ENCODE data around the gene BRD9.

The BRD9 gene

GRCh38 chr5:893711-894110 is 1.1 kb upstream of the BRD9 start:
- no peak for TF ChIP-seq CTCF (IDR thresholded peaks at IDR 0.05; ENCODE audit: low read length, missing control alignments)
- no peak for DNase-seq (ENCODE audit: low read depth)
- H3K4me3 ChIP-seq (replicated peaks; ENCODE audit: low read depth, low read length): peak overlapping the region; percentile 96

GRCh38 chr5:893137-893506 is 521 bp upstream of the BRD9 start:
- TF ChIP-seq CTCF (IDR thresholded peaks at IDR 0.05; ENCODE audit: low read length, missing control alignments): no peak
- DNase-seq (ENCODE audit: low read depth): no peak
- H3K4me3 ChIP-seq (replicated peaks; ENCODE audit: low read depth, low read length): peak overlapping the region; percentile 96

- H3K4me3 ChIP-seq (replicated peaks; ENCODE audit: low read depth, low read length): peak overlapping the region; percentile 96
- DNase-seq (ENCODE audit: low read depth): peak; percentile 18
- TF ChIP-seq CTCF (IDR thresholded peaks at IDR 0.05; ENCODE audit: low read length, missing control alignments): no peak
These were observed 686 bp downstream of the BRD9 start for GRCh38 chr5:891837-892393.

- TF ChIP-seq CTCF (IDR thresholded peaks at IDR 0.05; ENCODE audit: low read length, missing control alignments): no peak
- peak; percentile 6 for DNase-seq (ENCODE audit: low read depth)
- H3K4me3 ChIP-seq (replicated peaks; ENCODE audit: low read depth, low read length): peak overlapping the region; percentile 96
These were observed 1.3 kb downstream of the BRD9 start for GRCh38 chr5:891117-891836.

GRCh38 chr5:889075-889710 is 3.4 kb downstream of the BRD9 start:
- no peak for DNase-seq (ENCODE audit: low read depth)
- no peak overlapping the region for H3K4me3 ChIP-seq (replicated peaks; ENCODE audit: low read depth, low read length)
- TF ChIP-seq CTCF (IDR thresholded peaks at IDR 0.05; ENCODE audit: low read length, missing control alignments): no peak

- no peak for TF ChIP-seq CTCF (IDR thresholded peaks at IDR 0.05; ENCODE audit: low read length, missing control alignments)
These were observed 4.0 kb downstream of the BRD9 start for GRCh38 chr5:888638-889035.

More at GRCh38 chr5:888638-889035, 4.0 kb downstream of the BRD9 start:
- DNase-seq (ENCODE audit: low read depth): no peak
- H3K4me3 ChIP-seq (replicated peaks; ENCODE audit: low read depth, low read length): no peak overlapping the region

Measured in fibroblast of pulmonary artery (primary cell).